SKM-1 treated with dmso at 0.1 percent for 144 hours (cell line): ENCODE measurements around the gene SS18.

ENCODE experiments used
- DNase-seq: peaks from one replicate; lab custom pipeline; 2025; ENCODE audit not compliant: unreplicated experiment; lab: John Stamatoyannopoulos, UW

Gene SS18

GRCh38 chr18:26003817-26004216 lies 86.6 kb downstream of the SS18 start:
- DNase-seq = no peak

- DNase-seq = no peak
Observed at GRCh38 chr18:26003356-26003755, 87.1 kb downstream of the SS18 start.

GRCh38 chr18:26002375-26002910 lies 88.0 kb downstream of the SS18 start:
- no peak for DNase-seq

- DNase-seq = no peak
Observed at GRCh38 chr18:25998461-25998860, 92.0 kb downstream of the SS18 start.

- no peak for DNase-seq
Observed at GRCh38 chr18:25992566-25992965, 97.8 kb downstream of the SS18 start.

- DNase-seq = no peak
Observed at GRCh38 chr18:25990473-25990872, 99.9 kb downstream of the SS18 start.

GRCh38 chr18:25985707-25986394 lies 104.6 kb downstream of the SS18 start:
- DNase-seq = no peak

GRCh38 chr18:25983730-25984129 lies 106.7 kb downstream of the SS18 start:
- no peak for DNase-seq

- DNase-seq = no peak
Observed at GRCh38 chr18:25982961-25983360, 107.5 kb downstream of the SS18 start.

GRCh38 chr18:25982153-25982552 lies 108.3 kb downstream of the SS18 start:
- no peak for DNase-seq

- DNase-seq = no peak
Observed at GRCh38 chr18:25979369-25980040, 110.9 kb downstream of the SS18 start.

- DNase-seq = no peak
Observed at GRCh38 chr18:25976554-25976953, 113.9 kb downstream of the SS18 start.

GRCh38 chr18:25974630-25975077 lies 115.8 kb downstream of the SS18 start:
- no peak for DNase-seq
